ENCODE data around the gene EIF3J.

The EIF3J gene

DNA sequence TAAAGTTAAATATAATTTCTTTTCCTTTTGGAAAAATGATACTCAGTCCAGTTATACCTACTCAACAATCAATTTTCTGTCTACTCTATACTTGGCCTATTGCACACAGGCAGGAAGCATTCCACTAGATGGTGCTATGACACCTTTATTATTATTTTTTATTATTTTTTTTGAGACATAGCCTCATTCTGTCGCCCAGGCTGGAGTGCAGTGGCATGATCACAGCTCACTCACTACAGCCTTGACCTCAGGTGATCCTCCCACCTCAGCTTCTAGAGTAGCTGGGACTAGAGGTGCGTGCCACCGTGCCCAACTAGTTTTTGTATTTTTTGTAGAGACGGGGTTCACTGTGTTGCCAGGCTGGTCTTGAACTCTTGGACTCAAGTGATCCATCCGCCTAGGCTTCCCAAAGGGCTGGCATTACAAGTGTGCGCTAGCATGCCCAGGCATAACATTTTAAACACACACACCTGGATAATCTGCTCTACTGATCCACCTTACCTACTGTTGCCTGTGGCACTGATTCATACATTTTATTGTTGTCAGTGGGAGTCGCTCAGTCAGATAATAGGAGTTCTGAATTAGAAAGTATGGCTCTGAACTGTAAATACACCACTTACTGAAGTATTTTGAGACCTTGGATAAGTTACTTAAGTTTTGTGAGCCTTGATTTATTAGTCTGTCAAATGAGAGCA lies 56.2 kb downstream of the EIF3J start:
- DNase-seq (ENCODE audit: low read depth): peak; percentile 15

DNA sequence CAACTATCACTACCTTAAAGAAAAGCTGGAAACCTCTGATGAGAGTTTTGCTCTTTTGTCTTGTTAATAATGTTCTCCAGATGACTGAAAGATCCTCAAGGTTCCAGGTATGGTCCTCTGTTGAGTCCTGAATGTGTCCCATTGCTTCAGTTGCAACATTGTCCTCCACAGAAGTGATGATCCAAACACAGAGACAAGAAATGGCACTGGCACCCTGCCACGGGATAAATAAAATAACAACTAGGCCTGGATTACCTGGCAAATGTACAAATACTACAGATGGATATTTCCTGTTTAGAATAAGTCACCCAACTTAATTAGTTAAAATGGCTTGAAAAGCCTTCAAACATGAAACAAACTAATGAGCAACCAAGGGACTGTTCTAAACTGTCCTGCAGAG lies 58.3 kb downstream of the EIF3J start:
- DNase-seq (ENCODE audit: low read depth): no peak

DNA sequence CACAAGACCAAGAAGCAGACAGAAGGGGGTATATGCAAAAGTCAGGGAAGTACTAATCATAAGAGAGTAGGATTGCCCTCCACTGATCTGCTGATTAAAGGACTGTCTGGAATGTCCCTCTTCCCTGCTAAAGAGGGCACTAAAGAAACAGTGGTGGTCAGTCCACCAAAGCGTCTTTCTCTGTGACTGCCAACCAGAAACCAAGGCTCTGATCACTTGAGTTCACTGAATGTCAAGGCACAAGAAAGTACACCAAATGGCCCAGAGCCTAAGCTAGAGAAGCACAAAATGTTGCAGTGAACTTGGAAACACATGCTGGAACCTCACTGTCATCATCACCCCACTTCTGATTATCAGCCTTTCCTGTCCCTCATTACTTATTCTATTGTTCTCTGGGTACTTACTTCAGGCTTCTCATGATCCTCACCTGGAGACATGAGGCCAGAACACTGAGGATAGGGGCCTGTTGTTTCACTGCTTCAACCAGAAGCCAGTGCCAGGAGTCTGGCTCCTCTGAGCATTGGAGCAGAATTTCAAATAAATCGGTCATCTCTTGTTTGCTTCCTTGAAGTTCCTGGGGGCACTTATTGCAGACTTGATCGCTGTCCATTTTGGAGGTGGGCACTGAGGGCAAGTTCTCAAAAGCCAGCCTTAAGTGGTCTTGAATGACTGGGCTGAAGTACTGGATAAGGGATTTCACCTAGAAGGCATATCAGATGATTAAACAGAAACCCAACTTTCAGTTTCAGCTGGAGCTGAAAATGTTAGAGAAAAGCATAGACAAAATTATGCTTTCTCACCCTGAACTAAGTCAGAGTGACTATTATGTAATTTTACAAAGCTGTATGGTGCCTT lies 58.9 kb downstream of the EIF3J start:
- DNase-seq (ENCODE audit: low read depth): no peak

- DNase-seq (ENCODE audit: low read depth): no peak
Measured at GRCh38 chr15:44596511-44597010, 59.6 kb downstream of the EIF3J start.

DNA sequence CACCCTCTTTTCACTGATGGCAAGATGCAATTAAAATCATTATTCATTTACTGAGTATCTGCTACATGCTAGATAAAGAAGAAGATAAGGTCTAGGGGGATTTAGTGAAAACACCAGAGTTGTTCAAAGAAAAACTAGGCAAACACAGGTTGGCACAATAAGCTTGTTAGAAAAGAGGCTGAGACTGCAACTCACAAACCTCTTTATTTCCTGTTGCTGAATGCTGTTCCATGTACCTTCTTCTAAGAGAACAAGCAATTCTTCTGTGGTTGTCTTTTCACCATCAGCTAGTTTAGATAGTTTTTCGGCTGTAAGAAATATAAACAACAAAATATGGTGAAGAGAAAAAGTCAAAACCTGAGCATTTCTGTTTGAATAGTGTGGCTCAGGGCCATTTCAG lies 61.1 kb downstream of the EIF3J start:
- no peak for DNase-seq (ENCODE audit: low read depth)

- DNase-seq (ENCODE audit: low read depth): peak; percentile 75
Measured at GRCh38 chr15:44598892-44599291, 61.9 kb downstream of the EIF3J start.

DNA sequence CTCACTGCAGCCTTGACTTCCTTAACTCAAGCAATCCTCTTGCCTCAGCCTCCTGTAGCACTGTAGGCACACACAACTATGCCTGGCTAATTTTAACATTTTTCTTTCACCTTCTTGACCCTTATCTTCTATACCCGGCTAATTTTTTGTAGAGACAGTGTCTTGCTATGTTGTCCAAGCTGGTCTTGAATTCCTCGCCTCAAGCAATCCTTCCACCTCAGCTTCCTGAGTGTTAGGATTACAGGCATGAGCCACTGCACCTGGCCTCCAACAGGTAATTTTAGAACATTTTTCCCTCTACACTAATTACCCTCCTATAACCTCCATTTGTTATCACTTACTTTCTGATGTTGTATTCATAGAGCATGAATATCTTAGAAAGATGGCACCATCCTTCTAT lies 66.2 kb downstream of the EIF3J start:
- no peak for DNase-seq (ENCODE audit: low read depth)

DNA sequence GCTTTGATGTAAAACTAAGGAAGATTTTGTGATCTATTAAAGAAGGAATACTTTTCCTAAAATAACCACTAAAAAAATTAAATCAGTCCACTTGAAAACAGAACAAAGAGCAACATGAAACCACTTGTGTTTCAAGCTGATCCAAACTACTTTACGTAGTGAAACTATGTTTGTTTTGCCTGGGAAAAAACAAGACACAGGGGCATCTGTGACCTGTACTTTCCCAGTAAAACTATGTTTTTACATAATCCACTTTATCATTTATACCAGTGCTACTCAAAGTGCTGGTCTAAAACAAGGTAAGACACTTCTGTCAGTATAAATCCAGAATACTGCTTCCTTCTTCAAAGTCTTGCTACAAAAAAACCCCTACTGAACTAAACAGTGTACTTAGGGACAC lies 69.8 kb downstream of the EIF3J start:
- no peak for DNase-seq (ENCODE audit: low read depth)
